Measurements from ENCODE around the gene B4GALT1.
A peak's percentile ranks its signal among the peaks of the same experiment; 100 is the strongest.
"Not testable (repeated sequence)": the region's sequence is repeated elsewhere in the genome, so short reads cannot be mapped to it uniquely, and the experiment has no call there.

Gene B4GALT1

GRCh38 chr9:33107762-33108161, 59.4 kb downstream of the B4GALT1 start:
- Mint-ChIP-seq H3K9me3 (no peaks in the 10 kb centered on the region), H3K4me1 (peaks cover 27 to 49% of the 10 kb centered on the region in 2 donors), H3K36me3 (peaks cover 19 to 45% of the 10 kb centered on the region in 2 donors), H3K4me3 (no peak overlapping the region), H3K27ac (peak overlapping the region; percentile 42), H3K27me3 (no peaks in the 10 kb centered on the region)
- no peak for DNase-seq
- peak; percentile 15 to 57 for ATAC-seq (replicated peaks)

GRCh38 chr9:33106827-33107621, 60.1 kb downstream of the B4GALT1 start:
- DNase-seq (no peak), ATAC-seq (replicated peaks) (peak; percentile 20 to 33)
- H3K27me3 Mint-ChIP-seq, result no peaks in the 10 kb centered on the region
- H3K9me3 Mint-ChIP-seq, result no peaks in the 10 kb centered on the region
- H3K4me1 Mint-ChIP-seq, result peaks cover 27 to 42% of the 10 kb centered on the region in 2 donors
- H3K4me3 Mint-ChIP-seq, result no peak overlapping the region
- peak overlapping the region; percentile 66 for H3K27ac Mint-ChIP-seq
- H3K36me3 Mint-ChIP-seq, result peaks cover 16 to 43% of the 10 kb centered on the region in 2 donors

GRCh38 chr9:33106372-33106771, 60.8 kb downstream of the B4GALT1 start:
- ATAC-seq (replicated peaks), result no peak
- H3K4me3 Mint-ChIP-seq, result no peak overlapping the region
- no peaks in the 10 kb centered on the region for H3K27me3 Mint-ChIP-seq
- peaks cover 23 to 37% of the 10 kb centered on the region in 2 donors for H3K4me1 Mint-ChIP-seq
- peak overlapping the region; percentile 66 for H3K27ac Mint-ChIP-seq
- H3K9me3 Mint-ChIP-seq, result no peaks in the 10 kb centered on the region
- DNase-seq, result no peak
- peaks cover 12 to 40% of the 10 kb centered on the region in 2 donors for H3K36me3 Mint-ChIP-seq

GRCh38 chr9:33105959-33106358, 61.2 kb downstream of the B4GALT1 start:
- H3K9me3 Mint-ChIP-seq, result no peaks in the 10 kb centered on the region

GRCh38 chr9:33105504-33105903, 61.6 kb downstream of the B4GALT1 start:
- no peak for DNase-seq
- no peak for ATAC-seq (replicated peaks)
- Mint-ChIP-seq H3K4me1 (peaks cover 19 to 37% of the 10 kb centered on the region in 2 donors), H3K4me3 (no peak overlapping the region), H3K9me3 (no peaks in the 10 kb centered on the region), H3K27ac (peak overlapping the region; percentile 5), H3K36me3 (peaks cover 12 to 39% of the 10 kb centered on the region in 2 donors), H3K27me3 (no peaks in the 10 kb centered on the region)

More at GRCh38 chr9:33105959-33106358, 61.2 kb downstream of the B4GALT1 start:
- H3K27me3 Mint-ChIP-seq, result no peaks in the 10 kb centered on the region
- peaks cover 12 to 42% of the 10 kb centered on the region in 2 donors for H3K36me3 Mint-ChIP-seq
- DNase-seq (no peak), ATAC-seq (replicated peaks) (no peak)
- no peak overlapping the region for H3K27ac Mint-ChIP-seq
- no peak overlapping the region for H3K4me3 Mint-ChIP-seq
- peaks cover 22 to 37% of the 10 kb centered on the region in 2 donors for H3K4me1 Mint-ChIP-seq

- Mint-ChIP-seq H3K9me3 (no peaks in the 10 kb centered on the region), H3K36me3 (peaks cover 12 to 37% of the 10 kb centered on the region in 2 donors), H3K4me1 (peaks cover 19 to 37% of the 10 kb centered on the region in 2 donors), H3K27ac (no peak overlapping the region), H3K4me3 (no peak overlapping the region), H3K27me3 (no peaks in the 10 kb centered on the region)
- DNase-seq, result no peak
- ATAC-seq (replicated peaks), result no peak
These were observed 62.7 kb downstream of the B4GALT1 start for GRCh38 chr9:33104401-33104800.

GRCh38 chr9:33103501-33104281, 63.4 kb downstream of the B4GALT1 start:
- Mint-ChIP-seq H3K27ac (peak overlapping the region; percentile 65), H3K36me3 (peaks cover 12 to 30% of the 10 kb centered on the region in 2 donors), H3K27me3 (no peaks in the 10 kb centered on the region), H3K4me3 (no peak overlapping the region), H3K4me1 (peaks cover 17 to 31% of the 10 kb centered on the region in 2 donors), H3K9me3 (no peaks in the 10 kb centered on the region)
- no peak for ATAC-seq (replicated peaks)
- DNase-seq, result no peak

GRCh38 chr9:33102551-33103210, 64.5 kb downstream of the B4GALT1 start:
- ATAC-seq (replicated peaks), result no peak
- H3K4me1 Mint-ChIP-seq, result peaks cover 13 to 22% of the 10 kb centered on the region in 2 donors
- H3K4me3 Mint-ChIP-seq, result no peak overlapping the region
- DNase-seq, result no peak
- H3K36me3 Mint-ChIP-seq, result peaks cover 9 to 30% of the 10 kb centered on the region in 2 donors
- H3K27ac Mint-ChIP-seq, result no peak overlapping the region
- no peaks in the 10 kb centered on the region for H3K27me3 Mint-ChIP-seq
- no peaks in the 10 kb centered on the region for H3K9me3 Mint-ChIP-seq

GRCh38 chr9:33101104-33101951, 65.8 kb downstream of the B4GALT1 start:
- Mint-ChIP-seq H3K4me3 (no peak overlapping the region), H3K36me3 (peaks cover 7 to 30% of the 10 kb centered on the region in 2 donors), H3K27me3 (no peaks in the 10 kb centered on the region), H3K4me1 (peaks cover 5 to 9% of the 10 kb centered on the region in 2 donors), H3K9me3 (no peaks in the 10 kb centered on the region), H3K27ac (peak overlapping the region; percentile 16)
- ATAC-seq (replicated peaks) (no peak), DNase-seq (no peak)

GRCh38 chr9:33099754-33100153, 67.4 kb downstream of the B4GALT1 start:
- Mint-ChIP-seq H3K27me3 (no peaks in the 10 kb centered on the region), H3K4me3 (no peak overlapping the region), H3K27ac (no peak overlapping the region), H3K4me1 (peaks cover 3 to 4% of the 10 kb centered on the region in 2 donors), H3K36me3 (peaks cover 7 to 26% of the 10 kb centered on the region in 2 donors), H3K9me3 (no peaks in the 10 kb centered on the region)
- ATAC-seq (replicated peaks) (no peak), DNase-seq (no peak)

- H3K4me1 Mint-ChIP-seq, result peaks cover 3 to 4% of the 10 kb centered on the region in 2 donors
- H3K36me3 Mint-ChIP-seq, result peaks cover under 1 to 6% of the 10 kb centered on the region in 2 donors
- no peak overlapping the region for H3K4me3 Mint-ChIP-seq
- no peaks in the 10 kb centered on the region for H3K27me3 Mint-ChIP-seq
- no peak overlapping the region for H3K27ac Mint-ChIP-seq
- DNase-seq, result no peak
- no peaks in the 10 kb centered on the region for H3K9me3 Mint-ChIP-seq
- no peak for ATAC-seq (replicated peaks)
These were observed 69.9 kb downstream of the B4GALT1 start for GRCh38 chr9:33097192-33097591.

GRCh38 chr9:33092634-33093033, 74.5 kb downstream of the B4GALT1 start:
- no peaks in the 10 kb centered on the region for H3K36me3 Mint-ChIP-seq
- DNase-seq (no peak), ATAC-seq (replicated peaks) (no peak)
- no peak overlapping the region for H3K27ac Mint-ChIP-seq
- H3K4me1 Mint-ChIP-seq, result peaks cover 3 to 4% of the 10 kb centered on the region in 2 donors
- no peaks in the 10 kb centered on the region for H3K27me3 Mint-ChIP-seq
- H3K4me3 Mint-ChIP-seq, result no peak overlapping the region
- no peaks in the 10 kb centered on the region for H3K9me3 Mint-ChIP-seq

- H3K27me3 Mint-ChIP-seq; ATAC-seq (replicated peaks); H3K9me3 Mint-ChIP-seq; H3K27ac Mint-ChIP-seq; H3K4me3 Mint-ChIP-seq; H3K36me3 Mint-ChIP-seq; DNase-seq: not testable (repeated sequence)
- H3K4me1 Mint-ChIP-seq, result peaks cover 0 to 22% of the 10 kb centered on the region in 2 donors
These were observed 81.5 kb downstream of the B4GALT1 start for GRCh38 chr9:33085672-33086071.
